ENCODE results near the gene DZIP1L.
A peak's percentile ranks its signal among the peaks of the same experiment; 100 is the strongest.
"Not testable (repeated sequence)": the region's sequence is repeated elsewhere in the genome, so short reads cannot be mapped to it uniquely, and the experiment has no call there.

Gene DZIP1L

GRCh38 chr3:138089091-138089490 lies 26.3 kb downstream of the DZIP1L start:
- ChIA-PET CTCF (interaction anchor here (1.0 to 2.9 kb wide), 7 partner anchors 10 to 31 kb away, joined by 3 to 14 read pairs (median 4); partner anchors contain the start of gene DZIP1L), POLR2A (interaction anchor here (0.6 kb wide), 1 partner anchor 244 kb away, joined by 4 read pairs; no protein-coding TSS in a partner anchor)
- peak; percentile 40 for DNase-seq (ENCODE audit: low read depth, low spot score)
- TF ChIP-seq CTCF (IDR thresholded peaks at IDR 0.05; ENCODE audit: insufficient read depth, low read length, missing control alignments): no peak
- H3K4me3 ChIP-seq (ENCODE audit: low read depth, low read length): no peak overlapping the region

GRCh38 chr3:138085745-138086144 lies 29.7 kb downstream of the DZIP1L start:
- H3K4me3 ChIP-seq (ENCODE audit: low read depth, low read length); DNase-seq (ENCODE audit: low read depth, low spot score); POLR2A ChIA-PET: not testable (repeated sequence)
- CTCF ChIA-PET: interaction anchor here (1.5 kb wide), 1 partner anchor 15 kb away, joined by 3 read pairs; no protein-coding TSS in a partner anchor

DNA sequence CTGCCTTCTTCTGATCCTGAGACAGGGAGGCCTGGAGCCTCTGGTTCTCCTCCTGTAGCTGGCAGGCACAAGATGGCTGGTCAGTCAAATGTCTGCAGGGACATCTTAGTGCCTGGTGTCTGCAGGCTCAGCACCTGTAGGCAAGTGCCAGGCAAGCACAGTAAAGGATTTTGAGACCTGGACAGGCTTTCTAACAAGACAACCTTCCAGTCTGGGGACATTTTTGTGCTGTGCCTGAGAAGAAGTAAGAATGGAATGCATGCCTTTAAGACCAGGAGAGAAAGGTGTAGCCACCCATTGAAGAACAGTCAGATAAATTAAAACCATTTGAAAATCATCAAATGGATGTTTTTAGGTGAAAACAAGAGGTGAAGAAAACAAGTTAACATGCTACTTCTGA lies 31.2 kb downstream of the DZIP1L start:
- POLR2A ChIA-PET: no interaction called here
- no peak for DNase-seq (ENCODE audit: low read depth, low spot score)
- CTCF ChIA-PET: interaction anchor here (9.7 kb wide), 1 partner anchor 16 kb away, joined by 75 read pairs; no protein-coding TSS in a partner anchor
- no peak for TF ChIP-seq CTCF (IDR thresholded peaks at IDR 0.05; ENCODE audit: insufficient read depth, low read length, missing control alignments)
- no peak overlapping the region for H3K4me3 ChIP-seq (ENCODE audit: low read depth, low read length)

- POLR2A ChIA-PET: interaction anchor here (1.5 to 1.7 kb wide), 3 partner anchors 20 to 33 kb away, joined by 5 to 15 read pairs (median 5); partner anchors contain the start of gene DZIP1L
- no peak for DNase-seq (ENCODE audit: low read depth, low spot score)
Measured at GRCh38 chr3:138082992-138083386, 32.4 kb downstream of the DZIP1L start.

GRCh38 chr3:138082085-138082991 lies 33.1 kb downstream of the DZIP1L start:
- ChIA-PET CTCF (interaction anchor here (1.6 to 25.2 kb wide), 5 partner anchors 14 to 35 kb away, joined by 4 to 626 read pairs (median 5); partner anchors contain the start of gene DZIP1L), POLR2A (interaction anchor here (0.6 to 1.7 kb wide), 5 partner anchors 19 to 333 kb away, joined by 3 to 15 read pairs (median 5); partner anchors contain the start of gene DZIP1L)
- no peak for TF ChIP-seq CTCF (IDR thresholded peaks at IDR 0.05; ENCODE audit: insufficient read depth, low read length, missing control alignments)
- peak overlapping the region; percentile 31 for H3K4me3 ChIP-seq (ENCODE audit: low read depth, low read length)
- DNase-seq (ENCODE audit: low read depth, low spot score): peak; percentile 46

More at GRCh38 chr3:138082992-138083386, 32.4 kb downstream of the DZIP1L start:
- TF ChIP-seq CTCF (IDR thresholded peaks at IDR 0.05; ENCODE audit: insufficient read depth, low read length, missing control alignments): no peak
- CTCF ChIA-PET: interaction anchor here (1.6 to 25.2 kb wide), 5 partner anchors 14 to 34 kb away, joined by 4 to 626 read pairs (median 5); partner anchors contain the start of gene DZIP1L
- H3K4me3 ChIP-seq (ENCODE audit: low read depth, low read length): no peak overlapping the region

- no peak for TF ChIP-seq CTCF (IDR thresholded peaks at IDR 0.05; ENCODE audit: insufficient read depth, low read length, missing control alignments)
- CTCF ChIA-PET: interaction anchor here (1.6 to 25.2 kb wide), 5 partner anchors 13 to 35 kb away, joined by 4 to 626 read pairs (median 5); partner anchors contain the start of gene DZIP1L
- H3K4me3 ChIP-seq (ENCODE audit: low read depth, low read length): peak overlapping the region; percentile 25; the same call in 1 of the 2 replicates
- DNase-seq (ENCODE audit: low read depth, low spot score): no peak
- POLR2A ChIA-PET: interaction anchor here (0.6 to 1.7 kb wide), 5 partner anchors 19 to 333 kb away, joined by 3 to 15 read pairs (median 5); partner anchors contain the start of gene DZIP1L
Measured at GRCh38 chr3:138081371-138082084, 33.9 kb downstream of the DZIP1L start.
